ENCODE results near the gene LRRC32.

LRRC32 gene

DNA sequence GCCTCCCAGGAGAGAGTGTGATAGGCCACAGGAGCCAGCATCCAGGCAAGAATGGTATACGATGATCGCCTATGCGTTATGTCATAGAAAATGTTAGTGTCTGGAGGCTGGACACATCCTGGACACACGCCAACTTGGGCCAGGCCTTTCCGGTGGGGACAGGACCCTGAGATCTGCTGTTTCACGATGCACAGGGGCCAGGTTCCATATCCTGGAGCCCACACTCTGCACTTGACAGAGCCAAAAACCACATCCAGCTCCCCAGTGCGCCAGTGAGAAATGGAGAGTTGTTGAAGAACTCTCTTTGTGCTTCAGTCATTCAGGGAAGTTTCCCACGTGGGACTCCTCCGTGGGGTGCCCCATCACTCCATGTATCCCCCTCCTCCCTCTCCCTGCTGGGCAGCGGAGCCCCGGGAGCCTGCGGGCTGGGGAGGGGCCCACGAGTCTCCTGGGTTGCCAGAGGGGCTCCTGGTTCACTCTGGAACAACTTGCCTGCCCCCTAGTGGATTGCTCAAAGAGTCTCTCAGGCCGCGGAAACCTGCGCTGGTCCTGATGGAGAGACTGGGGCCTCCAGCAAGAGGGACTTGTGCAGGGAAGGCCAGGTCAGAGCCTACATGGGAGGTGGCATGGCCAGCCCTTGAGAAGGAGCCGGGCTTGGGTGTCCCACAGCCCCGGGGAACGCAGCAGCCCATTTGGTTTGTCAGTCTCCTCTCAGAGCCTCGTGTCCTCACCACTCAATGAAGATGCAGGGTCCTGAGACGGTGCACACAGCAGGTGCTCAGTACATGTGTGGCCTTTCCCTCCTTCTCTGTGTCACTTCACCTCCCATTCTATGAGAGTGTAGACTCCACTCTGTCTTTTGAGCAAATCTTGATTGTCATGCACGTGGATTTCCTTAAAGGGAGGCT lies 10.2 kb upstream of the LRRC32 start:
- in situ Hi-C loops (cut with HindIII; ENCODE audit: low sequenced_read_pairs): no loop called here

DNA sequence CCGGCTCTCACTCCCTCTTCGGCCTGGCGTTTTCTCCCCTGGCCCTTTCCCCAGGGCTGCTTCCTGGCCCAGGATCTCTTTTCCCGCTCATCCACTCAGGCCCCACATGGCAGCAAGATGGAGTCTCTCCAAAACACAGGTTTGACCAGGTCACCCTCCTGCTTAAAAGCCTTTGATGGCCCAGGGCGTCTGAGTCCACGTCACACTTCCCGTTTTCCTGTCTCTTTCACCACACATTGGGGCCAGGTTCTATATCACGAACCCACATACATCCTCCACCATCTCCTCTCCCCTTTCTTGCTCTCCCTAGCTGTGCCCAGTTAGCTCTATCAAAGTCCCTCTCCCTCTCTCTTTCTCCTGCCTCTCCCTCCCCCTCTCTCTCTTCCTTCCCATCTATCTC lies 7.8 kb upstream of the LRRC32 start:
- in situ Hi-C loops (cut with HindIII; ENCODE audit: low sequenced_read_pairs): no loop called here

DNA sequence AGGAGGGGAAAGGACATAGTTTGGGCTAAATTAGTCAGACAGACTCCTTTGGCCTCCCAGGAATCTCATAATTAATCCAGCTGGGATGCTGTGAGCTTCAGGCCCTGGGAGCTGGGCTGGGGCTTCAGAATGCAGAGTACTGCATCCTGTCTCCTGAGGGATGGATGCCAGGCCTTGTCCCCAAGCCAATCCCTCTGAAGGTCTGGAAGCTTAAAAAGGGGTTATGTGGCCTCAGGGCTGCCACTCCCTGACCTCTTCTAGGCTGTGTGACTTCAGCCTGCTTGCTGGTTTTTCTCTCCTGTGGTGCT lies 6.9 kb upstream of the LRRC32 start:
- in situ Hi-C loops (cut with HindIII; ENCODE audit: low sequenced_read_pairs): no loop called here

DNA sequence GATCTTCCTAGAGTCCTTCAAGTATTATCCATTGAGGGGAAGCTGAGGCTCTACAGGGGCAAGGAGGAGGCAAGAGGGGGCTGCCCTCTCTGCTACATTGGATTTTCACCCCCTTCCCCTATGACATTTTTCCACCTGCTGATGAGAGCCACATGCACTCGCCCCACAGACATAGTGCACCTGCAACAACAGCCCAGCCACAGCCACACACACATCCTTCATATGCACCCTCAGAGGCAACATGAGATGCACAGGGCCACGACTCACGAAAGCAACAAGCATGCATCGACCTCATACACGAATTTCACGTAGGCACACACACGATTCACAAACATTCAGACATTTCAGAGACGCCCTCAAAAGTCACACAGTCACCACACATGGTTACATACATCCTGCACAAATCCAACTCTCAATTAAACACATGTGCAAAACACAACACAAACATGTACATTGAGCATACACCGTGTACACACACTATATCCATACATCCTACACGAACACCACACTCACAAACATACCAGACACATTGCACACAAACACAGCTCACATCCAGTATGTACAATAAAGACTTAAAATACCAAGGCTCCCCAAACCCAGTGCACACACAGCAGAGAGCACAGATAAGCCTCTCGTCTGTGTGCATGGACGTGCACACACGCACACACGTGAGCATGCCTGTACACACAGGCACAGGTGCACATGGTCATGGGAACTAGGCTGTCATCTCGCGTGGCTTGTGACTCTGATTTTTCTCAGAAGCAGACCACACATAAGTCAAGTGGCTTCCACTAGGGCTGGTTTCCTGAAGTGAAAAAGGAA lies 6.3 kb upstream of the LRRC32 start:
- in situ Hi-C loops (cut with HindIII; ENCODE audit: low sequenced_read_pairs): no loop called here

DNA sequence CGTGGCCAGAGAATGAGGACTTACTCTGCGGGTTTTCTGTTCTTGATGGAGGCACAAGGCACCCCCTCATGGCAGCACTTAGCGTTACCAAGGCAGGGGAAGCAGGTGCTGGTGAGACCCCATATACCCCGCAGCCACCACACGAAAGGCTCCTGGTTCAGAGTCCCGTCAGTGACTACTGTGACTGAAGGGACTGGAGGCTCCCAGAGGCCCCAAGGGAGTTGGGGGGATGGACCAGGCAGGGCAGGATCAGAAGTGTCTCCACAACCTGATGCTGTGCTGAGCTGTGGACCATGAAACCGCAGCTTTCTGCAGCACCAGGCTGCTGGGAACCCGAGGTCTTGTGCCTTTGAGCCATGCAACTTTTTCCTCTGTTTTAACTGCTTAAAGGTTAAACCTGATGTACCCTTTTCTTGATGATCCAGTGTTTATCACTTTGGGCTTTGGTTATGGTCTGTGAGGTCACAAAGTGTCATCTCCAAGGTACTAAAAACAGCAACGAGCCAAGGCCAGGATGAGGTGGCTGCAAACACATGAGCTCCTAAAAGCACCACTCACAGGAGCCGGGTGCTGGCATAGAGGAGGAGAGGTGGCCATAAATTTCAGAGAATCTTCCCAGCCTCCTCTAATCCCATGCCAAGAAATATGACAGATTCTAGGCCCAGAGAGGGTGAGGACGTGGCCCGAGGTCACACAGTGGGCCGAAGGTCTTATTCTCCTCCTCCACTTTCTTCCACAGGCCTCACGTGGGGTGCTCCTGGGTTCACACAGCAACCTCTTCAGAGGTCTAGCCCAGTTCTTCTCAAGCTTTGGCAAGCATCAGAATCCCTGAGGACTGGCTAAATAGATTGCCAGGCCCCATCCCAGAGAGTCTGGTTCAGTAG lies 4.2 kb upstream of the LRRC32 start:
- in situ Hi-C loops (cut with HindIII; ENCODE audit: low sequenced_read_pairs): no loop called here

DNA sequence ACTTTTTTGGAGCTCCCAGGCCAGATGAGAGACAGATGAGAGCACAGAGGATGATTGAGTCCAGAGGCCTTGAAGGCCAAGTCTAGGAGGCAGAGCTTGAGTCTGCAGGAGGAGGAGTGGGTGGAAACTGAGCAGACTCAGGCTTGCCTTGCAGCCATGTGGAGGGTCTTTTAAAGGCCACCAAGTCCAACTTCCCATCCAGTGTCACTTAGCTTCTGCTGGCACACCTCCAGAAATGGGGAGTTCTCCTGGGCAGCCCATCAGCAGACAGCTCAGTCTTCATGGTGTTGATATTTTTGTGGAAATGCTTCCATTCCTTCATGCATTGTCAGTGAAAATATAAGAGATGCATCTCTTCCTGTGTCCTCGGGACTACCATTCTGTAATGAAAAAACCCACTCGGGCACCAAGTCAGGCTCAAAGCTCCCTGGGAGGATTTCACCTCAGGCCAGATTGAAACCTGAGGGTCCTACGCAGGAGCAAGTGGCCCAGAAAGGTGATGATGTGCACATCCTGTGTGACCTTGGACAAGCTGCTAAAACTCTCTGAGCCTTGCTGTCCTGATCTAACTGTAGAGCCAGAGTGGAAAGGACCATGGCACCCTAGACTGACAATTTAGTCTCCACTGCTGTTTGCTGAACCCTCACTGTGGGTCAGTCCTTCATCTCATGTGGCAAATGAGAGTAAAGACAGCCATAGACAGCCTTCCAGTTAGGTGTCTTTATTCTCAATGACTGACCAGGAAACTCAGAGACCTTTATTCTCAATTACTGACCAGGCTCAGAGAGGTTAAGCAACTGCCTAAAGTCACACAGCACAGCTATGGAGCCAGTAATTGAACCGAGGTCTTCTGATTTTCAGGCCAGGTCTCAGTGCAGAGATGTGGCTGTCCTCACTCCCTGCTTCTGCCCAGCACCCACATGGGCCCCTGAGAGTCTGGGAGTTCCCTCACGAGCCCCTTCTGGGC lies 2.9 kb upstream of the LRRC32 start:
- in situ Hi-C loops (cut with HindIII; ENCODE audit: low sequenced_read_pairs): no loop called here

DNA sequence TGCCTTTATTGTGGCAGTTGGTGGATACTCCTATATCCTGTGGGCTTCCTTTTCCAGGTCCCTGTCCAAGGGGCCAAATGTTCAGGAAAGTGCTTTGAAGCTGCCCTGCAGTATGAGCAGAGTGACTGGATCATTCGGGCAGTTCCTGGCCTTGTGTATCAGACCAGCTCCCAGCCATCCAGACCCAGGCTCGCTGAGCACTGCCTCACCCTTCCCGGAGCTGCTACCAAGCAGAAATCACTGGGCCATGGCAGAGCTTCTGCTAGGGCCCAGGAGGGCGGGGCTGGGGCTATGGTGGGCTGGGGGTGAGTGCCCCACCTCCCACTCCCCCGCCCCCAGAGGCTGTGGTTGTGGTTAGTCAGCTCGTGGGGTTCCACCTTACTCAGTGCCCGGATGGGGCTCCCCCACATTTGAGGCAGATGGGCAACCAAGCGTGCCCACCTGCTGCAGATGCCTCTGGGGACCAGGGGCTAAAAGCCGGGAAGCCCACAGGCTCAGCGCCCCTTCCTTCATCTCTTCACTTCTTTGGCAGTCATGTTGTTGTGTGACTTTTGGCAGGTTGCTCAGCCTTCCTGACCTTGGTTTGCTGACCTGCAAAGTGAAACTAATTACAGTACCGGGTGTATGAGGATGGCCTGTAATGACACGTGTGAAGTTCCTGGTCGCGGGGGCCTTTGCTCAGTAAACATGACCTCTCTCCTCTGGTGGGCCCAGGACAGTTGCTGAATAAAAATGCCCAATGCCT lies 2.1 kb upstream of the LRRC32 start:
- in situ Hi-C loops (cut with HindIII; ENCODE audit: low sequenced_read_pairs): no loop called here

DNA sequence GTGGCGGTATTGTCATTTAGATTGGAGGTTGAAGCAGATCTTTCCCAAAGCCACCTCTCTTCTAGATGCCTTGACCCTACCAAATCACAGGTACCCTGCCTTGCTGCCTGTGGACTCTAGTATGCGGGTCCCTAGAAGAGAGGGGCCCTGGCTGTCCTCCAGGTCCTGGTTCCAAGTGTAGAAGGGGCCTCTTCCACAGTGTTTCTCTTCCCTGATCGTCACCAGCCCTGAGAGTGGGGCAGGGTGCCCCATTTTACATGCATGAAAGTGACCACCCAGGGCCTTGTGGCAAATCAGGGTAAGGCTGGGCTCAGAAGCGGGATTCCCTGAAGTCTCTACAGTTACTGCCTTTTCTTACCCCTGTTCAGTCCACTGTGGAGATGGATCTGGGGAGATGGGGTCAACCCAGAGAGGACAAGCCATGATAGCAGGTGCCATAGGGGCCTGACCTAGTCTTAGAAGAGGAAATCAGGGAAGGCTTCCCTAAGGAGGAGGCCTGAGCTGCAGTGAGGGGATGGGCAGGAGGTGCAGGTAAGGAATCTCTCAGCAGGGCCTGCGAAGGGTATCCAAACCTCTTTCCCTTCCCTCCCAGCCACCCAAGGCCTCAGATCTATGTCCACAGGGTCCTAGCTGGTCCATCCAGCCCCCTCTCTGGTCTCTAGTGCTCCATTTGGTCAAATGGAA lies 1.2 kb upstream of the LRRC32 start:
- in situ Hi-C loops (cut with HindIII; ENCODE audit: low sequenced_read_pairs): no loop called here

DNA sequence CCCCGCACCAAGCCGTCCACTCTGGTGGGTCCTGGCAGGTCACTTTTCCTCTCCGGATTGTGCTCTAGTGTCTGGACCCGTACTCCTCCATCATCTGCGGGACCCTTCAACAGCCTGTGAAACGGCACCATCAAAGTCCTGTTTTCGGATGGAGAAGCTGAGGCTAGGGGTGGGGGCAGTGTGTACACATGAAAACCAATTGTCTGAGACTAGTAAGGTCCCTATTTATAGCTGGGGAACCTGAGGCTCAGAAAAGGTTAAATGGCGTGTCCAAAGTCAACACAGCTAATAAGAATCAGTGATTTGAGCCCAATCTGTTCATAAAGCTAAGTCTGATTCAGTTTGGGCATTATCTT lies 668 bp upstream of the LRRC32 start:
- in situ Hi-C loops (cut with HindIII; ENCODE audit: low sequenced_read_pairs): no loop called here

DNA sequence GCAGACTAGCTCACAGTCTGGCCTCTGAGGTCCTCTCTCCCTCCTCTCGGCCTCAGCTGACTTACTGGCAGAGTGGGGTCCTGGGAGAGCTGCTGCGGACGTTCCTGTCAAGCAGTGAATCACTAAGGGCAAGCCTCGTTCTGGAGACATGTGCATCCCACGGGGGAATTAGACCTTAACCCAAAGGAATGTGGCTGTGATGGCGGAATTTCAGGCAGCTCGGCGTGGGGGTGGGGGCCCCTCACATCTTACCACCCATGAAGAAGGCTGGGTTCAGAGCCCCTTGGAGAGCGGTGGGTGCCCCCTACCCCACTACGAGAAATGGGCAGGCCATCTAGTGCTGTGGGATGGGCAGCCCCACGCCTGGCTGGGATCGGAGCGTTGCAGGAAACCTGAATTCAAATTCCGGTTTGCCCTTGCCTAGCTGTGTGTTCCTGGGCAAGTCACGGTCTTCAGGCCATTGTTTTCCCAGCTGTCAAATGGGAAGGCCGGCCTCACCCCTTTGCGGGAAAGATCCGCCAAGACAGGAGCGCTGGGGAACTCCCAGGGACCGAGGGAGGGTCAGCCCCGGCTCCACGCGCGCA lies 554 bp downstream of the LRRC32 start:
- in situ Hi-C loops (cut with HindIII; ENCODE audit: low sequenced_read_pairs): no loop called here

DNA sequence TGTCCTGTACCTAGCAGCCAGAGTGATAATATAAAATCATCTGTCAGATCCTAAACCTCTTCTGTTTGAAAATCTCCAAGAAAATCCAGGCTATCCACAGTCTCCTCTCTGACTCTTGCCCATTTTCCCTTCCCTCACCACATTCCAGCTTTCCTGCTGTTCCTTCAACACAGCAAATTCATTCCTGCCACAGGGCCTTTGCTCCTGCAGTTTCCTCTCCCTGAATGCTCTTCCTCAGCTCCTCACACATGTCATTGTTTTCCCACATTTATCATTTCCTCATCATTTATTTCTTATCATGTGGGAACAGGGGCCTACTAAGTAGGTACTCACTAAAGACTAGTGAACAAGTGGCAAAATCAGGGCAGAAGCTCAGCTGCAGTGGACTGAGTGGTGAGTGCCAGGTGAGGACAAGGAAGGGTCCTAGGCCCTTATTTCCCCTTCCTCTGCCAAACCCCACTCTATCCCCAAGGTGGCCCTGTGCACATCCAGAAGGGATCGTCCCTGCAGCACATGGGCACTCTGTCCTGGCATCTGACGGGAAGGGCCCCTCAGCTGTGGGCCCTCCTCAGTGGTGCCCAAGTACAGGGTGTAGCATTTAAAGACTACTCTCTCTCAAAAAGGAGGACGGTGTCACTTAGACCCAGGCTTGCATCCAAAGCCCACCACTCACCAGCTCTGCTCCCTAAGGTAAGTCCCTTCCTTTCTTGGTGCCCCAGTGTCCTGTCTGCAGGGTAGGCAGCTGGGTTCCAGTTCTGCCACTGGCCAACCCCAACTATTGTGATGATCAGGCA lies 2.0 kb downstream of the LRRC32 start:
- in situ Hi-C loops (cut with HindIII; ENCODE audit: low sequenced_read_pairs): no loop called here

DNA sequence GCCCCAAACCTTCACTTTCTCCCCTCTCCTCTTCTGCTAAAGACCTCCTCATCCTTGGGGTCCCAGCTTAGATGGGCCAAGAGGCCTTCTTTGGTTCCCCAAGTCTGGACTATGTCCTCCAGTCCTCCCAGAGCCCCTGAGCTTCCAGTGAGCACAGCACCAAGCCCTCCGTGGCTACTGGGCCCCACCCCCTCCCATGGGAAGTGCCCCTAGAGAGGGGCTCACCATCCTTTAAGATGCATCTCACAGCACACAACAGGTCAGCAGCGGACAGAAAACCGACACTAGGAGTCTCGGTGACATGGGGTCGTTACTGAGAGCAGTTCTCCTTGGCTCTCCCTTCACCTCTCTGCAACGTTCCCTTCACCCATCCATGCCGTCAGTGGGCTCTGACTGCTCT lies 2.7 kb downstream of the LRRC32 start:
- in situ Hi-C loops (cut with HindIII; ENCODE audit: low sequenced_read_pairs): no loop called here

DNA sequence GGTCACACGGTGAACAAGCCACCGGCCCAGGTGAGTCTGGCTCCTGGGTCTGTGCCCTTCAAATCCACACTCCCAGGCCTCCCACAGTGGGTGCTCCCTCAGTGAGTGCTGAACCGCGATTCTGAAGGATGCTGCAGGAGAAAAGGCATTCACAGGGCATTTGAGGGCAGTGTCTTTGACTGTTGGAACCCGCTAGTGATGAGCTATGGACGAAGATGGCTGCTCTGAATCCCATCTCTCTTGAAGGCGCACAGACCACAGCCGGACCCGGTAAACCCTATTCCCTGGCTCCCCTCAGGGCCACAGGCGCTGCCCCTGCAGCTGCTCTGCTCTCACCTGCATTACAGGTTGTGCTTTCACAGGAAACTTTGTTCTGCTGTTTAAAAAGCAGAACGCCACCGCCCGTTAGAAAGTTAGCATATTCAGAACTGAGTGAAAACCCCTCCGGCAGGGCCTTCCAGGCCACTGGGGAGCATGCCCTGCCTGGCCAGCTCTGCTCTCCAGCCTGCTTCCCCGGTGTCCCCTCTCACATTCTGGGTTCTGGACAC lies 3.2 kb downstream of the LRRC32 start:
- in situ Hi-C loops (cut with HindIII; ENCODE audit: low sequenced_read_pairs): no loop called here

DNA sequence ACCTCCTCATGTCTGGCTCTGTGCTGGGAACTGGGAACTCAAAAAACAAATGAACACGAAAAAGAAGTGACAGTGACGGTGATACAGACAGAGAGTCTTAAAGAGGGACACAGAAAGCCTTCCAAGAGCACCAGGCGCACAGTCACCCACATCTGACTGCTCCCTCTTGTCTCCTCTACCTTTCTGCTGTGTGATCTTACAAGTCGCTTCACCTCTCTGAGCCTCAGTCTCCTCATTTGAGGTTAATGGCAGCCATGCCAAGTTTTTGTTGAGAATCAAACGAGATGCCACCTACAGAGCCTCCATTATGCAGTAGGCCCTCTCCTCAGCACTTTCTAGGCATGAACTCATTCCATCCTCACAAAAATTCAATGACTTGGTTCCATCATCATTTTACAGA lies 3.7 kb downstream of the LRRC32 start:
- in situ Hi-C loops (cut with HindIII; ENCODE audit: low sequenced_read_pairs): no loop called here

DNA sequence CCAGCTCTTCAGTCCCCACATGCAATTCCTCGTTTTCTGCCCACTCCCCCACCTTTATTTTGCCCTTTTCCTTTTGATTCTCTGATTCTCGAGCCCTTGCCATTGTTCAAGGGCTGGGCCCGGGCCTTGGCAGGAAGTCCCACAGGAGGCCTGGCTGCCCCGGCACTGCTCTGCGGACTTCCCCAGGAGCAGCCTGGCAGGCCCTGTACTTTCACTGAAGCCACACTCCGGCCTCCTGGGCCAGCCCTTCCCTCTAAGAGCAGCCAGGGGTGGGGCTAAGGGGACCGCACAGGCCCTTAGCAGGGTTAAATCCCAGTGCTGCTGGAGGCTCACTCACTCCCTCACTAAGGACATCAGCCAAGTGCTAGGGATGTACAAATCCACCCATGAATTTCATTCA lies 4.1 kb downstream of the LRRC32 start:
- in situ Hi-C loops (cut with HindIII; ENCODE audit: low sequenced_read_pairs): no loop called here

DNA sequence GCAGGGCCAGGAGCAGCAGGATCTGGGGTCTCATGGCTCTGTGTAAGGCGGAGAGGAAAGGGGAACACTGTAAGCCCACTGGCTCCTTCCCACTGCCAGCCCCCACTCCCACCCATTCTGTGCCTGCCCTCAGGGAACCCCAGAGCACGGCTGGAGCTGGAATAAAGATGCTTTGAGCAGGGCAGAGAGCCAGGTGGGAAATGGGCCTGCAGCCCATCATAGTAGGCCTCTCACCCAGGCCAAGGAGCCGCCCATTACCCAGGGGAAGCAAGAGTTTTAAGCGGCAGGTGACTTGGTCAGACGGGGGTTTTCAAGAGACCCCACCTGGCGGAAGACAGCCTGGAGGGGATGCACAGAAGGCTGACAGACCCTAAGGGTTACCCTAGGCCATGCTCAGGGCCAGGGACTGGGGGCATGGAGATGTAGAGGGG lies 4.6 kb downstream of the LRRC32 start:
- in situ Hi-C loops (cut with HindIII; ENCODE audit: low sequenced_read_pairs): no loop called here

DNA sequence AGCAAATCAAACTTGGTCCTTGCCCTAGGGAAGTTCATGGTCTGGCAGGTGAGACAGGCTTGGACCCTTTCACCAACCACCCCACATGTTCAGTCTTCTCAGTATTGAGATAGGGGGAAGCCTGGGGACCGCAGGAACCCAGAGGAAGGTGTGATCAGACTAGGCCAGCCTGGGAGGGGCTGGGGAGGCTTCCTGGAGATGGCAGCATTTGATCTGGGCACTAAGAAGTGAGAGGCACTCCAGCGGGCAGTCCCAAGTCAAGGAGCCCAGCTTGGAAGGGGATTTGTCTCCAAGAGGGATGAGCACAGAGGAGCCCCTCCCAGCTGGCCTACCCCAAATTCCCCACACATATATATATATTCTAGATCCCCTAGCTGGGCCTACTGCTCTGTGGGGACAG lies 5.4 kb downstream of the LRRC32 start:
- in situ Hi-C loops (cut with HindIII; ENCODE audit: low sequenced_read_pairs): no loop called here

Measured in DLD1 (cell line).